ENCODE data around the gene CD82.

Gene CD82

GRCh38 chr11:44565211-44565952, at the start of gene CD82:
Gene CD82 (plus strand): TSS chr11:44565663. CDS start chr11:44594663, 29,000 bp downstream.
- in situ Hi-C loops (cut with HindIII; ENCODE audit: low sequenced_read_pairs) = no loop called here

GRCh38 chr11:44516688-44517507, 48.6 kb upstream of the CD82 start:
- in situ Hi-C loops (cut with HindIII; ENCODE audit: low sequenced_read_pairs) = loop anchor here (25.0 kb wide), 1 partner anchor 105 kb away; no protein-coding TSS in a partner anchor

- in situ Hi-C loops (cut with HindIII; ENCODE audit: low sequenced_read_pairs) = loop anchor here (25.0 kb wide), 1 partner anchor 105 kb away; no protein-coding TSS in a partner anchor
These were observed 47.9 kb upstream of the CD82 start for GRCh38 chr11:44517541-44517940.

- in situ Hi-C loops (cut with HindIII; ENCODE audit: low sequenced_read_pairs) = loop anchor here (25.0 kb wide), 1 partner anchor 107 kb away; no protein-coding TSS in a partner anchor
These were observed 46.4 kb upstream of the CD82 start for GRCh38 chr11:44518968-44519550.

GRCh38 chr11:44519989-44520737, 45.3 kb upstream of the CD82 start:
- in situ Hi-C loops (cut with HindIII; ENCODE audit: low sequenced_read_pairs) = loop anchor here (10.0 to 25.0 kb wide), 2 partner anchors 108 to 175 kb away; no protein-coding TSS in a partner anchor

- in situ Hi-C loops (cut with HindIII; ENCODE audit: low sequenced_read_pairs) = loop anchor here (10.0 to 25.0 kb wide), 2 partner anchors 109 to 176 kb away; no protein-coding TSS in a partner anchor
These were observed 44.3 kb upstream of the CD82 start for GRCh38 chr11:44521148-44521547.

- in situ Hi-C loops (cut with HindIII; ENCODE audit: low sequenced_read_pairs) = loop anchor here (10.0 to 25.0 kb wide), 2 partner anchors 110 to 177 kb away; no protein-coding TSS in a partner anchor
These were observed 43.2 kb upstream of the CD82 start for GRCh38 chr11:44522294-44522693.

GRCh38 chr11:44524346-44524745, 41.1 kb upstream of the CD82 start:
- in situ Hi-C loops (cut with HindIII; ENCODE audit: low sequenced_read_pairs) = loop anchor here (10.0 to 25.0 kb wide), 2 partner anchors 112 to 180 kb away; no protein-coding TSS in a partner anchor

- in situ Hi-C loops (cut with HindIII; ENCODE audit: low sequenced_read_pairs) = loop anchor here (10.0 to 25.0 kb wide), 3 partner anchors 112 to 412 kb away; no protein-coding TSS in a partner anchor
These were observed 40.7 kb upstream of the CD82 start for GRCh38 chr11:44524751-44525201.

GRCh38 chr11:44525473-44526252, 39.8 kb upstream of the CD82 start:
- in situ Hi-C loops (cut with HindIII; ENCODE audit: low sequenced_read_pairs) = loop anchor here (10.0 to 25.0 kb wide), 2 partner anchors 181 to 413 kb away; no protein-coding TSS in a partner anchor

- in situ Hi-C loops (cut with HindIII; ENCODE audit: low sequenced_read_pairs) = loop anchor here (10.0 to 25.0 kb wide), 2 partner anchors 182 to 414 kb away; no protein-coding TSS in a partner anchor
These were observed 39.0 kb upstream of the CD82 start for GRCh38 chr11:44526438-44526837.

GRCh38 chr11:44527476-44527875, 38.0 kb upstream of the CD82 start:
- in situ Hi-C loops (cut with HindIII; ENCODE audit: low sequenced_read_pairs) = loop anchor here (10.0 to 25.0 kb wide), 2 partner anchors 183 to 415 kb away; no protein-coding TSS in a partner anchor

GRCh38 chr11:44528103-44528502, 37.4 kb upstream of the CD82 start:
- in situ Hi-C loops (cut with HindIII; ENCODE audit: low sequenced_read_pairs) = loop anchor here (10.0 to 25.0 kb wide), 2 partner anchors 183 to 416 kb away; no protein-coding TSS in a partner anchor

GRCh38 chr11:44528581-44528980, 36.9 kb upstream of the CD82 start:
- in situ Hi-C loops (cut with HindIII; ENCODE audit: low sequenced_read_pairs) = loop anchor here (10.0 to 25.0 kb wide), 2 partner anchors 184 to 416 kb away; no protein-coding TSS in a partner anchor

GRCh38 chr11:44529895-44530412, 35.5 kb upstream of the CD82 start:
- in situ Hi-C loops (cut with HindIII; ENCODE audit: low sequenced_read_pairs) = loop anchor here (10.0 to 25.0 kb wide), 2 partner anchors 185 to 418 kb away; no protein-coding TSS in a partner anchor

- in situ Hi-C loops (cut with HindIII; ENCODE audit: low sequenced_read_pairs) = loop anchor here (25.0 kb wide), 1 partner anchor 418 kb away; no protein-coding TSS in a partner anchor
These were observed 34.9 kb upstream of the CD82 start for GRCh38 chr11:44530413-44531115.

- in situ Hi-C loops (cut with HindIII; ENCODE audit: low sequenced_read_pairs) = loop anchor here (25.0 kb wide), 1 partner anchor 419 kb away; no protein-coding TSS in a partner anchor
These were observed 34.4 kb upstream of the CD82 start for GRCh38 chr11:44531116-44531504.

GRCh38 chr11:44531636-44532035, 33.8 kb upstream of the CD82 start:
- in situ Hi-C loops (cut with HindIII; ENCODE audit: low sequenced_read_pairs) = loop anchor here (25.0 kb wide), 1 partner anchor 419 kb away; no protein-coding TSS in a partner anchor

Data from DLD1 (cell line).